RCC 7860 (cell line): ENCODE results near the gene NTM.
"Not testable (repeated sequence)": the region's sequence is repeated elsewhere in the genome, so short reads cannot be mapped to it uniquely, and the experiment has no call there.

Experiments
- DNase-seq: peaks from one replicate; pipeline ENCODE4 v3.0.0-alpha.2; 2015; ENCODE audit warnings: low spot score
- FAIRE-seq: peaks from 2 replicates; lab custom pipeline; 2012; peaks lifted over from hg19 to GRCh38; lab: Jason Lieb, UNC

The NTM gene

DNA sequence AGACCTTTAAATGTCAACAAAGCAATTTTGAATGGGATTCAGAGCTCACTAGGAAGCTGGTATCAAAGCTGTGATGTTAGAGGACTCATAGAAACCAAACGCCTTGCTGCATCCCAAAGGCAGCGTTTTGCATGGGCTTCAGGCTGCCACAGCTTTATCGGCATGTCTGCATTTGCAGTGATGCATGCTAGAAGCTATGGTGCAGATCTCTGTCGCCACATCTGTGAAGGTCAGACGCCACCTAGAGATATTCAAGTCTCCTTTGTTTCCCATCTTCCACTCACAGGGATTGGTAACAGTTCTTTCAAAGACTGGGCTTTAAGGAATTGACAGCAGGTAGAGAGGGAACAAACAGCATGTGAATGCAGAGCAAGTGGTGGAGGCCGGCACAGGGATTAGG is 47.8 kb downstream of the NTM start:
- no peak for FAIRE-seq
- DNase-seq, result no peak

DNA sequence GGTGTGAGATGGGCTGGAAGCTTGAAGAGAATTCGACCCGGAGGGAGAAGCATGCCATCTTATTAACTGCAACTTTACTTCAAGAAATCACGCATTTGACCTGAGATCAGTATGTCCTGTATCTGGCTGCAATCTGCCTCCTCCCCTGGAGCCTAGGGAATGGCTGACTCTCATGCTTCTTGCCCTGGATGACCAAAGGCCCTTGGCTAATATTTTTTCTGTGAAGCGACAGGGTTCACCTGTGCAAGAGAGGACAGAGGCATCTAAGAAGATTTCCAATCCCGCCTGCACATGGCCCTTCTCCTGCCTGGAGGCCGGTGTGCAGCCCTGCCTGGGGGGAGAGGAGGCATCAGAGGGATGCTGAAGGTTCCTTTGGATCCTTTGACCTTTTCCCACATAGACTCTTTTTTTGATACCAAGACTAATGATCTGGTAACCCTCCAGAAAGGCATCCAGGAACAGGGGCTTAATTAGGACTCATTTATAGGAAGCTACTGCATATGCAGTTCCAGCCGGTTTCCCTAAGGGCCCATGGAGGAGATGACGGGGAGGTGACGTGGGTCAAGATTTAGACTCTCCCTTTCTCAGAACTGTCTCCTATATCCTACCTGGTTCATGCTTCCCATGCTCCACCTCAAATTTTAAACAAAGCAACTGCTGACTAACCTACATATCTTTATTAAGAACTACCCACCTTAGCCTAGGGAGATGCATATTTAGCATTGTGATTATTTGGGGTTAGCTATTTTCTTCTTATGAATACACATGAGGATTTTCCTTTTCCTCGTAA is 50.8 kb downstream of the NTM start:
- DNase-seq, result no peak
- FAIRE-seq, result no peak

DNA sequence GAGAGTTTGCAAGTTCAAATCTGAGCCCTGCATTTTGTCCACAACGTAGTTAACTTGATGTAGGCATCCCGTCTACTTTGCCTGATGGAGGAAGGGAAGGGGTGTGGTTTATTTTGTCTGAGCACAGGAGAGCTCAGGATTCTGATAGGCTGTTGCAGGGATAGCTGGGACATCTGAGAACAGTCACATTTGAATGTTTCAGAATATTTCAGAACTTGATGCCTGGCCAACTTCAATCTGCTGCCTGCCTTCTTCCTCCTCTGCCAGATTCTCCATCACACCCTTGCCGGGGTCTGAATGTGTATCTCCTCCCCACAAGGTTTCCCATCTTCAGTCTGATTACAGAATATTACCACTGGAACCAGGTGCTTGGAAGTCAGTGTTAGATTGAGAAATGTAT is 51.6 kb downstream of the NTM start:
- FAIRE-seq (no peak), DNase-seq (no peak)

DNA sequence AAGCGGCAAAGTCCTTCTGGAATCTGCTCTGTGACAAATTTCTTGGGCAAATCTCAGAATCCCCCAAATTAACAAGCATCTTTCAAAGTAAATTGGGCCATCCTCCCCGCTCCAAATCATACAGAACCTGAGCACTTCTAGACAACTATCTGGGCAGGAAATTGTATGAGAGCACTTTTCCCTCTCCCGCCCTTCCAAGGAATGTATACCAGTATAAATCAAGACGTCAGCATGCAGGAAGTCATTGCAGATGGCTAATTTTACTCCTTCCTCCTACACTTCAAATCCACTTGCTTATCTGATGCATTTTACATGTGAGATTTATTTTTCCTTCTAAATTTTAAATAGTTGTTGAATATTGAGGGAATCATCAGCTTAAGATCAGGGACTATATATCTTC is 52.1 kb downstream of the NTM start:
- DNase-seq (no peak), FAIRE-seq (no peak)

DNA sequence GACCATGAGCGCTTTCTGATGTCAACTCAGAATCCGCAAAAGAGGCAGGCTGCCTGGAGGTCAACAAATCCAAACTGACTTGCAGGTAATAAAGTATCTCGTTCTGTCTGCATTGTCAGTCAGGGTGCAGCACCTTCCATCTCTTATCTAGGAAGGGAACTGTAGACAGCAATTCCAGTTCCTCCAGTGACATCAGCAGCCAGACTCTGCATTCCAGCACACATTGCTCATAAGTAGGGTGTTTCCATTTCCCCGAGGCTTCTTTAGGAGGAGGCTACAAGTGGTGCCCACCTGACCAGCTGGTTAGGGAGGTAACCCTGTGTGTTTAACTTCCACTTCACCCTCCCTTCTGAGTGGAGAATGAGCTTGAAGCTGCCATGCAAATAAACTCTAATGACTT is 53.3 kb downstream of the NTM start:
- FAIRE-seq (no peak), DNase-seq (peak; percentile 51)

DNA sequence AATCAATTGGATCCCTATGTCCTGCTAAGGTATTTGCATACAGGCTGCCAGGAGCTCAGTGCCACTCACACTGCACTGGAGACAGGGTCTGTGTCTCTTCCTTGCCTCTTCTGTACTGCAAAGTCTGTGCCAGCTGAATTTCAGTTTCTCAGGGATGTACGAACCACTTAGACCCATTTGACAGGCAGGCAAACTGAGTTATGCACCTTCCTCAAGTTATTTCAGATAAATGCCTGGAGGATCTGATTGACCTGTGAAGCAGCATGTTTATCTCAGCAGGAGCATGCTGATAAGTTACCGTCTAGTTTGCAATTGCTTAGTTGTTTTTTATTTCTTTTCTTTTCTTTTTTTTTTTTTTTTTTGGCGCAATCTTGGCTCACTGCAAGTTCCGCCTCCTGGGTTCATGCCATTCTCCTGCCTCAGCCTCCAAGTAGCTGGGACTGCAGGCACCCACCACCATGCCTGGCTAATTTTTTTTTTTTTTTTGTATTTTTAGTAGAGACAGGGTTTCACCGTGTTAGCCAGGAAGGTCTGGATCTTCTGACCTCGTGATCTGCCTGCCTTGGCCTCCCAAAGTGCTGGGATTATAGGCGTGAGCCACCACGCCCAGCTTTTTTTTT is 54.0 kb downstream of the NTM start:
- not testable (repeated sequence) for DNase-seq, FAIRE-seq

DNA sequence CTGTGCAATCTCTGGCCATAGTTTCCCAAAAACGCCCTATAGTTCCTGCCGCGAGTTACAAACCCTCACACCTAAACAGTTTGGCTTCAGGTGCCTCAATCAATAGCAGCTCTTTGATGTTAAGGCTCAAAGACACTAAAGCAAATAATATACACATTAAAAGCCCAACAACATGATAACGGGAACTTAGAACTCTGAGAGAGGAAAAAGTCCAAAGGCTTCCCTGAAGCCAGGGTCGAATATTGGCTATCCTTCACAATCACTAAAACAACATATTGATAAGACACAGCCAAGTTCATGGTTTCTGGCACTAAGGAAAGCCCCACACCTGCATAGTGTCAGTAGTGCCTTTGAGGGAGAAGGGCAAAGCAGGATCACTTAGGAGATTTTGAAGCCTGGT is 54.9 kb downstream of the NTM start:
- FAIRE-seq, result no peak
- no peak for DNase-seq

DNA sequence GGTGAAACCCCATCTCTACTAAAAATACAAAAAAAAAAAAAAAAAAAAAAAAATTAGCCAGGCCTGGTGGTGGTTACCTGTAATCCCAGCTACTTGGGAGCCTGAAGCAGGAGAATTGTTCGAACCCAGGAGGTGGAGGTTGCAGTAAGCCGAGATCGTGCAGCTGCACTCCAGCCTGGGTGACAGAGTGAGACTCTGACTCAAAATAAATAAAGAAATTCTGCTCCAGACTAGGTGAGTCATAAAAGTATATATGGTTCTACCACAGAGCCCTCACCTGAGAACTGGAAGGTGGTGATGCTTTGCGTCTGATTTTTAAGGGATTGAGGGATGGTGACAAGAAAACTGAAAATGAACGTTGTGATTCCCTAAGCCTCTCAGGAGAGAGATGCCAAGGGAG is 58.4 kb downstream of the NTM start:
- DNase-seq, result no peak
- FAIRE-seq, result no peak

DNA sequence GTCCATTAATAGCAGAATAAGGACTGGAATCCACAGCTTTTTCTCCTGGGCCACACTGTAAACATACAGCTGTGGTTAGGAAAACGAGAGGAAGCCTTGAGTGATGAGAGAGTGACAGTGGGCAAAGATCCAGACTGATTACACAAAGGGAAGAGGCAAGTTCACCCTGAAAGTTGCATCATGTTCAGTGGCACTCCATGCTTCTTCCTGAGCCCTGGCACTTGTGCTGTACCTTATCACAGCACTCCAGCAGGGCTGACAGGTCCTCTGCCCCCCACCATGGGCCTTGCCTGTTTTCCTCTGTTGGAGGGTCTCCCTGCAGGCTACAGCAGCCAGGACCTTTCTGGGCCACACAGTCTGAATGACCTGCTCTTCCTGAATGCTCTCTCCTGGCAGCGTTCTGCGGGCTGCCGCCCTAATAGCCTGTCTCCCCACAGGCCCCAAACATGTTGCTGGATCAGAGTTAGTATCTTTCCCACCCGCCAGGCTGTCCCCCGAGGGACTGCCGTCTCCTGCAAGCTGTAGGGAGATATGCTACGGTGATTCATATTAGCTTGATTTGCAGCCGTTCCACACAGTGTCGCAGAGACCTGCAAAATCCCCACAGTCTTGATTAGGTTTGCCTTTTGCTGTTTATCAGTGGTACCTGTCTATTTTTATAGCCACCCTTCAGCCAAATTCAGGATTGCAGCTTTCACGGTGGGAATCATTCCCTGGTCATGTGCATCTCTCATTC is 60.2 kb downstream of the NTM start:
- FAIRE-seq (no peak), DNase-seq (no peak)

DNA sequence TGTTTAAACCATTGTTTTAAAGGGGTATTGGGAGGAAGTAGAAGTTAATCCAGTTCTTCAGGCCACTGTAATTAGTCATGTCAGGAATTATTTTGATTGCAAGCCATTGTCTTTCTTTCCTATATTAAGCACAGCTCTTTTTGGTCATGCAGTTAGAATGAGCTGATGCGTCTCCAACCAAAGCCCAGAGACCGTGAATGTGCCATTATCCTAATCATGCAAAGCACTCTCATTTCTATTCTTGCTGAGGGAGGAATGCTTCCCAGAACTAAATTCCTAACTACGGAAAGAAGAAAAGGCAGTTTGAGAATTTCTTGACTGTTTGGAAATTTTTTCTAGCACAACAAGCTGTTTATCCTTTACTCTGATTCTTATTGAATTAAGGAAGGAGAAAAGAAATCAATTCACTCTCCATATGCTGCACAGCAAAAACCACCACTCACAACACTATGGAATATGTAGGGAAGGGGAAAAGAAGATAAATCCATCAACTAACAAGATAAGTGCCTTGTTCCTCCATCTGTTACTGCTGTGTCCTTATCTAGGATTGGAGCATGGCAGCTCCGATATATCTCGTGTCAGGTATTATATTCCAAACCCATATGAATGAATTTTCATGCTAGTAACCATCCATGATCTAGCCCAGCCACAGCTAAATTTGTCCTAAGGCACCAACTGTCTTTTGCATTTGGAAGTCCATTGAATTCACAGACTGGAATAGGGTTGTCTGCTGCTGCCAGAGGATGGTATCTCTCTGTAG is 70.8 kb downstream of the NTM start:
- no peak for DNase-seq
- FAIRE-seq, result no peak

DNA sequence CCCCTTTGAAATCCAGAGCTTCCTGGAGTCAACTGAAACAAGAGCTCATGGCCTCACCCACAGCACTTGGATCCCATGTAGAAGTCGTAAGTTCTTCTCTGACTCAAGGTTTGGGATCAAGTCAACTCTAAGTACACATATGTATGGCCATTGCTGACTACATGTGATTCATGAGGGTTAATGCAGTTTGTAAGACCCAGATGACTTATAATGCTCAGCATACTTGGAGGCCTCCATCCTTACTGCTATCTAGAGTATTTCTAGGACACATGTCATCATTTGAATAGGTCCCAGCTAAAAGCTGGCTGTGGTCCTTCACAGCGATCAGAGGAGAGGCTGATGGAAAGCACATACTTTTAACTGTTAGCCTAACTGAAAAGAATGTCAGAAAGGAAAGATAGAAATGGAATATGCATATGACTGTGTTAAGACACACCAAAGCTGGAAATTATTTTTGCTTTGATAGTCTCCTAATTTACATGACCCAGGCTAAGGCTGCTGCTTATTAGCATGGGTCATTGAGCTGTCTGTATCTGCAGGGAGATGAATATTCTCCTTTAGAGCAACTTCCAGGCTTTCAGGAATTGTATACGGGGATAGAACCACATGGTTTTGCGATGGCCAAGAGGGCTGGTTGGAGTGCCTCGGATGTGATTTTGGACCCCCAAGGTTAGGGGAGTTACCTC is 76.3 kb downstream of the NTM start:
- FAIRE-seq (no peak), DNase-seq (no peak)

DNA sequence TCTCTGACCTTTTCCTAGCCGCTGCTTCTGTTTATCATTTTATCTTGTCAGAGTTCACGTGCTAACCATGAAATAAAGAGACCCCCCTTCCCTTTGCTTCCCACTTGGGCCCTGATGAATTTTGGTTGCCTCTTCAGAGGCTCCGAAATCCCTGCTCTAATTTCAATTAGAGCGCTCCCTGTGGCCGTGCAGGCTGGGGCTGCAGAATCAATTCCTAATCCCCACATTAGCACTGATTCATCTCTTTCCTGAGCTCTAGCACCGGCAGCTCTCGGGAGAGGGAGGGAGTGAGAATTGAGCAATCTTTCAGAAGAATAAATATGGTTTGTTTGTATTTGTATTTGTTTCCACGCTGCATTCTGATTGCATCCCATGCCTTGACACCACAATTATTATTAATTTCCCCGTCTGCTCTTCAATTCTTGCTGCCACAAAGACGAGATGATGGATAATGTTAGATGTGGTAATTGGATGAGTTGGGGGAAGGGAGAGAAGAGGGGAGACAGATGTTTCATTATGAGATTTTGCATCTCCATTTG is 76.9 kb downstream of the NTM start:
- FAIRE-seq, result no peak
- DNase-seq, result no peak

DNA sequence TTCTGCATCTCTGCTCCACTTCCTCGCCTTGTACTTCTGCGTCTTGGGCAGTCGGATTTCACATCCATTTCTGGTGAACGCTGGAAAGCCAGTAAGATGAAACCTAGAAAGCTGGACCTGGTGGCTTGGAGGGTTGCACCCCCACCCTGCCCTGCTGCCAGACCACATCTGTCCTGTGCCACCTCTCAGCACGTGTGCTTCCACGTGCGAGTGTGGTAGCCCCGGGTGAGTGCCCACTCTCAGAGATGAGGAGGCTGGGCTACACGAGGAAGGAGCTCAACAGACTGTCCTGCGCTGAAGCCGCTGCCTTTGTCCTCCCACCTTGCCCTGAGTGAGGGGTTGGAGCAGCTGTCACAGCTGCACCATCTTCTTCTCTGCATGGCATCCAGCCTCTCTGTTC is 77.5 kb downstream of the NTM start:
- DNase-seq (no peak), FAIRE-seq (no peak)

DNA sequence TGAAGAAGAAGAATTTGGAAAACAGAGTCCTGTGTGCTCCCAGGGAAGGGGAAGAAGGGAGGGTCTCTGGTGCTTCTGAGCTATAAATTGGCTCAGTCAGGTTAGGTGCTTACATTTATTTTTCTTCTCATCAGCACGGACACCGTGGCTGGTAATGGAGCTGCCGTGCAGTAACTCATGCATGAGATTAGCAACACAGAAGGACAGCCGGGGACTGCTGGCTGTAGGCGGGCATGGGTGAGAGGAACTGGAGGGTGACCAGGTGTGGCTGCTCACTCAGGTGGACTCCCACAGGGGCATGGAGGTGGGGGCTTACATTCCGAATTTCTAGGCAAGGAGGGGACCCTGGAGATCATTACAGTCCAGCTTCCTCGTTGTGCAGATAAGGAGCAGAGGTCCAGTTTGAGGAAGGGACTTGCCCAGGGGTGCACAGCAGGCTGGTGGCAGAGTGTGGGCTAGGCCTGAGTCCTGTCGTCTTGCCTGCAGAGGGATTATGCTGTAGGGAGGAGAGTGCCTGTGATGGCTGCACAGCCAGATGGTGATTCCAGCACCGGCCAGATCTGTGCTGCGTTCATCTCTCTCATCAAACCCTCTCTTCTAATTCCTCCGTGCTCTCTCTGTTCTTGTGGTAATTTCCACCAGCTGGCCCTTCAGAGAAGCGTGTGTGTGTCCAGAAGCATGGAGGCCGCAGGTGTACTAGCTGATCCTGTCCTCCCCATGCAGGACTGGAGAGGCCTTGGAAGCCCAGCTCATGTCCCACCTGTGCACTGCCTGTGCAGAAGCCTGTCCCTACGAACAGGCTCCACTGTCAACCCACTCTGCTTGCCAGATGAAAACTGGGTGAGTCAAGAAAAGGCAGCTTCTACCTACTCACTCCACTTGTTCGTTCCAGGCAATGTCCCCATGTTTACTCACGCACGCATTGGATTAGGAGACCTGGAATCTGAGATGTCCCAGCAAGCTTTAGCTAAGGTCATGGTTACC is 78.9 kb downstream of the NTM start:
- DNase-seq (no peak), FAIRE-seq (no peak)

DNA sequence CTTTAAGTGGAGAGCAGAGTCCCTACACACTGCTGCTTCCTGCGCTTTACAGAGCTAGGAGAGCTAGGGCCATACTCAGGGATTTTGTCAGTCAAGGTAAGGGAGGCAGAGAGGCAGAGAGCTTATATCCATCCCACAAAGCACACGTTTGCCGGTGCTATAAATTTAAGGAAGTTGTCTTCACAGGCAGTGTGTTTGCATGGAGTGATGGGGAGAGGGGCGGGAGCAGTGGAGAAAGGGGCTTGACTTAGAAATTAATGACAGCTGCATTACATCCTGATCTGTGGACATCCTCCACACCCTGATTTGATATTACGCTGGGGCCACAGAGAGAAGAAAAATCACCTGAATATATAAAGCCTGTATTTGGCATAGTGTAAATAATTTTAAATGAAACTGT is 84.1 kb downstream of the NTM start:
- no peak for DNase-seq
- FAIRE-seq, result no peak

DNA sequence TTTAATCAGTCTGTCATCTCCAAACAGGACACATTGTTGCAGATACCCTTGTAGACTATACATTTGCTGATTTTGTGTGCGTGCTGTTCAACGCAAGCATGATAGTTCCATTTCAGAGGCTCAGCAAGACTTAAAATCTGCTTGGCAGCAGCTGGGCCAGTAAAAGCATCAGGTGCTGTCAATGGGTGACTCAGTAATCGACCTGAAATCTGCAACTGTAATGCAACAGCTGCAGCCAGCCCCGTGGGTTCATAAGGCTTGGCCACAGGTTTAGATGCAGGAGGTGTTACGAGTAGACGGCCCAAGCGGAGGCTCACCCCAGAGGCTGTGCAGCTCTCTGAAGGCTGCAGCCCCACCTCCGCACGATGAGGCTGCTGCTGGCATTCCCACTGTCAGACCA is 84.6 kb downstream of the NTM start:
- FAIRE-seq, result no peak
- DNase-seq, result no peak

DNA sequence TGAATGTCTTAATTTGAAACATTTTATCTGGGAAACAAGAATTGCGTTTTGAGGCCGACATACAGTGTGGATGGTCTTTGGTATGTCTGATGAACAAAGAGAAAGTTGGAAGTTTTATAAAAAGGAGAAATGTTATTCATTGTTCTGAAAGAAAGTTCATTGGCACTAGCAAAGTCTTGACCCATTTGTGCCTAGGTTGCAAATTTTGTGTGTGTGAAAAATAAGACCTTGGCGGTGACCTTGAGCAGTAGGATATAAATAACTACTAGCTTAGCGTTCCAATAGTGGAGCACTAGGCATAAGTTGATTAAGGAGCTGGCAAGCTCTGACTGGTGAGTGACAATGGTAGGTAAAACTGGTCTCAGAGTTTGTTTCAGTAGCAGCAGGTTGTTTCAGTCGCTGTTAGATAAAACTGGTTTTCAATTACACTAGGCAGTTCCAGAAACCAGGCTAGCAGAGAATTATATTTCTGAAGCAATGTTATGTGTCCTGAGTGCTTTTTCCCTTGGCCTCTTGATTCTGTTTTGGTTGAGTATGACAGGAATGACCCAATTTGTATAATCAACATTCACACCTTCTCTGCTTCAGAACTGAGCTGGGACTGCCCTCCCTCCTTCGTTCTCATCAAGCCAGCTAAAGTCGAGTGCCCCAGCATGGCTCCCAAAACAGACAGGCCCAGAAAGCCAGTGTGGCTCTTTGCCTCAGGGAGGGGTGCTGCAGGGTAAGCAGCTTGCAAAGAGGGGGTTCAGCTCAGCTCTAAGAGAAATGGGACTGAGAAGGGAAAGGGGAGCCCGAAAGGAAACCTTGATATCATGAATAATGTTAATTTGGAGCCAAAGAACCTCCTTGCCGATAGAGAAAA is 85.7 kb downstream of the NTM start:
- DNase-seq, result no peak
- no peak for FAIRE-seq

DNA sequence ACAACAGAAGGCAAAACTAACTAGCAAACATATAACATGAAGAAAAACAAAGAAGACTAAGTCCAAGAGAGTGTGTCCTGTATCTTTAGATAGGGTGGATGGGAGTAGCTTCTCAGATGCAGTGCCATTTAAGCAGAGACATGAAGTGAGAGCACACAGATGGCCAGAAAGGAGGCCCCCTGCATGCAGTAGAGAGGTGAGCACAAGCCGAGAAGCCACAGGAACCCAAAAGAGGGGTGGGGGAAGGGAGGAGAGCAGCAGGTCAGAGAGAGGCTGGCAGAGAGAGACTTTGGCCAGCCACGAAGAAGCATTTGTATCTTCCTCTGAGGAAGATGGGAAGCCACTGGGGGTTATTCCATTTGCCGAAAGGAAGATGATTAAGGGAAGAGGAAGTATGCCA is 86.7 kb downstream of the NTM start:
- DNase-seq (no peak), FAIRE-seq (no peak)
